A549 (cell line): Measurements from ENCODE around the gene GPR108. TPM values are rescaled to one million over a fixed set of nuclear protein-coding genes. Genes with fewer than 3 reads are reported as not detected.
A peak's percentile ranks its signal among the peaks of the same experiment; 100 is the strongest.
"Not testable (repeated sequence)": the region's sequence is repeated elsewhere in the genome, so short reads cannot be mapped to it uniquely, and the experiment has no call there.

Experiments used
- ATAC-seq, 2 experiments: fragments of 200-7000 bp in 1 of 2; fragments of >200 bp in 1 of 2; cut with Nextera tagmentation in 1 of 2; cut with Tn5 transposase in 1 of 2; 3 replicates each; pipeline versions ENCODE4 v1.8.0 to v1.9.1; 2018 to 2020; ENCODE audit warnings: mild to moderate bottlenecking in 1 of 2, moderate library complexity in 1 of 2
- CTCF ChIA-PET: fragments of 300-600 bp; sonication (Branson Sonifier 250); formaldehyde crosslinking; extraction: SDS; loops from one replicate; lab custom pipeline; 2021; ENCODE audit warnings: antibody characterized with exemption, inconsistent platforms; lab: Yijun Ruan, JAX
- POLR2A ChIA-PET: fragments of 350-600 bp; formaldehyde crosslinking; extraction: SDS; loops from one replicate; lab custom pipeline; 2021; ENCODE audit warnings: antibody characterized with exemption, inconsistent platforms; lab: Yijun Ruan, JAX
- DNase-seq, 2 experiments: peaks; one replicate each; pipeline versions ENCODE4 v3.0.0 to v3.0.0-alpha.2; 2011 to 2016; ENCODE audit warnings: low read depth in 1 of 2, low spot score in 1 of 2
- FAIRE-seq: peaks from 2 replicates; lab custom pipeline; 2011; peaks lifted over from hg19 to GRCh38; lab: Jason Lieb, UNC
- H3K27ac ChIP-seq, 2 experiments: fragments of >200 bp; sonication (Bioruptor Twin); formaldehyde crosslinking; 3 replicates each; pipeline ENCODE4 v1.5.1; 2016 to 2017
- H3K4me1 ChIP-seq: fragments of >200 bp; sonication (Bioruptor Twin); formaldehyde crosslinking; 3 replicates; pipeline ENCODE4 v1.6.1; 2016
- H3K4me2 ChIP-seq: fragments of >200 bp; sonication (Bioruptor Twin); formaldehyde crosslinking; 3 replicates; pipeline ENCODE4 v1.6.1; 2016
- H3K4me3 ChIP-seq: fragments of >200 bp; sonication (Bioruptor Twin); formaldehyde crosslinking; 3 replicates; pipeline ENCODE4 v1.5.1; 2016
- H3K9me3 ChIP-seq: fragments of >200 bp; sonication (Bioruptor Twin); formaldehyde crosslinking; 3 replicates; pipeline ENCODE4 v1.6.1; 2016
- ATOH8 ChIP-seq: fragments of 250-450 bp; sonication (Bioruptor Pico); IDR thresholded peaks from 2 replicates; pipeline ENCODE4 v1.5.0; 2020; ENCODE audit warnings: low read depth, mild to moderate bottlenecking, moderate library complexity
- CHD4 ChIP-seq: fragments of 200-600 bp; sonication (generic); IDR thresholded peaks from 2 replicates; pipeline ENCODE4 v1.6.1; 2016; ENCODE audit warnings: antibody characterized with exemption, mild to moderate bottlenecking, borderline replicate concordance
- CTCF ChIP-seq: fragments of >200 bp; sonication (Bioruptor Twin); formaldehyde crosslinking; IDR thresholded peaks from 3 replicates; pipeline ENCODE4 v1.5.1; 2016
- EHMT2 ChIP-seq: fragments of 200-600 bp; sonication (generic); IDR thresholded peaks from 2 replicates; pipeline ENCODE4 v1.6.1; 2016; ENCODE audit warnings: antibody characterized with exemption, low read depth, mild to moderate bottlenecking, moderate library complexity
- EP300 ChIP-seq, 2 experiments: fragments of >200 bp; sonication (Bioruptor Twin); formaldehyde crosslinking; IDR thresholded peaks; 2 replicates in 1 of 2; 3 replicates in 1 of 2; pipeline ENCODE4 v1.6.1; 2016 to 2017
- GATA3 ChIP-seq: IDR thresholded peaks from 2 replicates; pipeline ENCODE4 v1.6.1; 2012; ENCODE audit warnings: borderline replicate concordance
- HDAC2 ChIP-seq: fragments of 200-600 bp; sonication (generic); IDR thresholded peaks from 2 replicates; pipeline ENCODE4 v1.6.1; 2016
- HEYL ChIP-seq: fragments of 250-450 bp; sonication (Bioruptor Pico); IDR thresholded peaks from 2 replicates; pipeline ENCODE4 v1.8.0; 2021; ENCODE audit warnings: mild to moderate bottlenecking, moderate library complexity
- HOXA7 ChIP-seq: fragments of 250-450 bp; sonication (Bioruptor Pico); IDR thresholded peaks from 2 replicates; pipeline ENCODE4 v1.5.0; 2020; ENCODE audit warnings: mild to moderate bottlenecking, moderate library complexity
- KDM5A ChIP-seq: fragments of 200-600 bp; sonication (generic); IDR thresholded peaks from 2 replicates; pipeline ENCODE4 v1.6.1; 2016; ENCODE audit warnings: antibody characterized with exemption, mild to moderate bottlenecking
- NFE2L2 ChIP-seq: fragments of 150-350 bp; conservative IDR thresholded peaks from 2 replicates; pipeline ENCODE4 v1.6.1; 2014; ENCODE audit warnings: low read length
- RARB ChIP-seq: fragments of 250-450 bp; sonication (Bioruptor Pico); IDR thresholded peaks from 2 replicates; pipeline ENCODE4 v1.8.0; 2021; ENCODE audit warnings: mild to moderate bottlenecking, moderate library complexity
- USF2 ChIP-seq: fragments of 450-650 bp; IDR thresholded peaks from 2 replicates; pipeline ENCODE4 v1.6.1; 2014; ENCODE audit warnings: antibody characterized with exemption
- ZC3H11A ChIP-seq: fragments of 450-650 bp; IDR thresholded peaks from 2 replicates; pipeline ENCODE4 v1.6.1; 2014; ENCODE audit warnings: antibody characterized with exemption, mild to moderate bottlenecking
- ZFP36 ChIP-seq: fragments of 450-650 bp; IDR thresholded peaks from 2 replicates; pipeline ENCODE4 v1.6.1; 2014; ENCODE audit warnings: borderline replicate concordance; ENCODE audit not compliant: partially characterized antibody
- WGBS: methylation state at CpG from one replicate; pipeline ENCODE4 v1.1.6; 2017; ENCODE audit errors: missing lambda C conversion rate; 5-methylcytosine and 5-hydroxymethylcytosine counted together
- polyA plus RNA-seq, 4 experiments: library from polyadenylated mRNA; depleted of rRNA in 3 of 4; stranded (reverse); fragments of >200 nt; fragmentation: RNase III in 1 of 4; extraction: RNeasy Plus Mini Kit Qiagen cat#74134 plus additional on column Dnase treatment in 1 of 4; gene quantifications; 2 replicates in 3 of 4; 3 replicates in 1 of 4; pipeline ENCODE4 v1.2.3, GENCODE V29; 2011 to 2017

The GPR108 gene
- polyA plus RNA-seq, 2 of the 4 experiments (the other 2 are of a cell fraction), result 36.4 to 50.2 TPM

GRCh38 chr19:6772866-6773322 lies 35.5 kb upstream of the GPR108 start:
- CTCF ChIA-PET, result interaction anchor here (0.6 to 4.8 kb wide), 6 partner anchors 28 to 471 kb away, joined by 3 to 20 read pairs (median 4); partner anchors contain the start of gene GPR108
- DNase-seq (no peak), ATAC-seq (no peak), FAIRE-seq (no peak)
- H3K4me2 ChIP-seq, result no peak overlapping the region
- TF ChIP-seq HOXA7 (CRISPR knock-in tag) (no peak), CHD4 (no peak), GATA3 (no peak), HDAC2 (no peak), ZC3H11A (no peak), ATOH8 (CRISPR knock-in tag) (no peak), CTCF (no peak), USF2 (no peak), EHMT2 (no peak), RARB (CRISPR knock-in tag) (no peak)
- H3K4me3 ChIP-seq, result no peak overlapping the region
- 83% methylated on average over 3 of the region's 14 CpGs for WGBS
- POLR2A ChIA-PET, result no interaction called here
- peak overlapping the region in 1 of 2 experiments; percentile 18; a peak in 2 of 6 replicates for H3K27ac ChIP-seq
- H3K9me3 ChIP-seq, result no peaks in the 10 kb centered on the region
- peaks cover 5% of the 10 kb centered on the region; the same call in 1 of the 3 replicates for H3K4me1 ChIP-seq

DNA sequence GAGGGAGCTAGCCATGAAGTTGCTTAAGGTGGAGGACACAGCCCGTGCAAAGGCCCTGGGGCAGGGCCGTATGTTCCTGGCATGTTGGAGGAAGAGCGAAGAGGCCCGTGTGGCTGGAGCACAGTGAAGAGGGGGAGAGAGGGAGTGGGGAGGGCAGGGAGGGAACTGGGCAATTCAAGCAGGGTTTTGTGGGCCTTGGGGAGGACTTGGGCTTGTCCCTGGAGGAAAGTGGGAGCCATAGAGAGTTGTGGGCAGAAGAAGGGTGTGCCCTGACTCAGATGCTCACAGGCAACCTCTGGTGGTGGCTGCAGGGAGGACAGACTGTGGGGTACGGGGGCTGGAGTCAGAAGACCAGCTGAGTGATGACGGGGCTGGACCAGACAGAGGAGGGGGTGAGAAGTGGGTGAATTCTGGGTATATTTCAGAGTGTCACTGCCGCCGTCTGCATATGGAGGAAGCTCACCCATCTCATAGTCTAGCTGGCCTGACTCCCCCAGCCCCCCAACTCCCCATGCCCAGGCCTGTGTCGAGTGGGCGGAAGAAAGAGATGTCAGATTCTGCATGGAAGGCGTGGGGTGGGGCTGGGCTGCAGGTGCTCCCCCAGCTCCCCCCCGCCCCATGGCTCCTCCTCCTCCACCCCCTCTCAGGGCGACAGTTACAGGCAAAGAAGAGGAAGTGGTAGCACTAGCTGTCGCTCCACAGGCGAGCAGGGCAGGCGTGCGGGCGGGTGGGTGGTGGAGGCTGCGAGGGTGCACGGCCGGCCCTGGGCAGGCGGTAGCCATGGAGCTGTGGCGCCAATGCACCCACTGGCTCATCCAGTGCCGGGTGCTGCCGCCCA lies 34.9 kb upstream of the GPR108 start, which contains the start of gene VAV1:
VAV1 (plus strand) TSS at position 681 of the 838 bp plus-strand sequence; CDS start at position 781, 100 bp downstream.
- DNase-seq (no peak), FAIRE-seq (no peak), ATAC-seq (no peak)
- ChIA-PET POLR2A (no interaction called here), CTCF (interaction anchor here (0.6 to 4.8 kb wide), 7 partner anchors 29 to 470 kb away, joined by 3 to 20 read pairs (median 4); partner anchors contain the start of gene GPR108)
- H3K27ac ChIP-seq, result peak within 1 kb of the TSS in 1 of 2 experiments; percentile 18; a peak in 2 of 6 replicates
- TF ChIP-seq KDM5A, result no peak
- TF ChIP-seq EP300 (IDR thresholded peaks at IDR 0.05), result no peak
- TF ChIP-seq HEYL (CRISPR knock-in tag), result no peak
- TF ChIP-seq ZFP36, result peak; percentile 61
- TF ChIP-seq NFE2L2, result no peak
- H3K4me1 ChIP-seq, result peaks cover 6% of the 10 kb centered on the region; the same call in 1 of the 3 replicates
- WGBS, result 91% methylated on average over 13 of the region's 25 CpGs
- H3K4me2 ChIP-seq, result no peak within 1 kb of the TSS
- H3K4me3 ChIP-seq, result no peak within 1 kb of the TSS
- no peaks in the 10 kb centered on the region for H3K9me3 ChIP-seq

- DNase-seq, POLR2A ChIA-PET, H3K4me1 ChIP-seq, H3K9me3 ChIP-seq, H3K4me3 ChIP-seq, FAIRE-seq, H3K4me2 ChIP-seq, ATAC-seq, H3K27ac ChIP-seq: not testable (repeated sequence)
- CTCF ChIA-PET, result interaction anchor here (1.1 to 4.8 kb wide), 3 partner anchors 33 to 92 kb away, joined by 4 to 20 read pairs (median 6); partner anchors contain the start of gene GPR108
- 86% methylated on average over 7 of the region's 7 CpGs for WGBS
Observed at GRCh38 chr19:6771648-6772027, 34.3 kb upstream of the GPR108 start.
